Measurements from ENCODE around the gene AGL. TPM values are rescaled to one million over a fixed set of nuclear protein-coding genes. Genes with fewer than 3 reads are reported as not detected.

Gene AGL
- total and polyA plus RNA-seq, 2 of the 8 experiments (the other 6 are each of a cell fraction or from before 2014, with no cell fraction given): 2.7 to 19.2 TPM

DNA sequence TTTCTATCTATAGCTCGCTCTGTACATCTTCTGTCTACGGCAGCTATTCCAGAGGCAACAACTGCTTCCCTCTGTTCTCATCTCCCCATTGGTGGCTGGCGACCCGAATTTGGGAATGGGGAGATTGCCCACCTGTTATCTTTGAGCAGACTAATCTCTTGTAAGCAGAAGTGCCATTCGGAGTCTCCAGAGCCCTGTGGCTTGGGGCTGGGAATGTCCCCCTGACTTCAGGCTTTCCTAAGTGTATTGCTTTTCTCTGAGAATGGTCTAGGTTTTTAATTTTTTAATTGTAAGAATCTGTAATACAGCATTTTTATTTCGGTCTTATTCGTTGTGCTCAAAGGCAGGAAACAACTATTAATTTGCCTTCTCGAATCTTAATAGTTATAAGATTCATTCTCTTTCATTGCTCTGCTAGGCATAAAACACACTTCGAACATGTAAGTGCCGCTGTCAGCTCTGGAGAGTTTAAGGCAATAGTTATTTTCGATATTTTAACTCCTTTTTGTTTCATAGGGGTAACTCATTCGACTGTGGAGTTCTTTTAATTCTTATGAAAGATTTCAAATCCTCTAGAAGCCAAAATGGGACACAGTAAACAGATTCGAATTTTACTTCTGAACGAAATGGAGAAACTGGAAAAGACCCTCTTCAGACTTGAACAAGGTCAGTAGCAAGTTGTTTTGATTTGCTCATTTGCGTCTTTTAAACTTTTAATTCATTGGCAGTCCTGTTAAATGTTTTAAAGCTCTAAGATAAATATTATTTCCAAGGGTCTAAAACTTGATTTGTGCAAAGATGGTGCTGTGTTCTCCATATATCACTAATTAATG is 514 bp downstream of the AGL start:
- H3K27me3 ChIP-seq (replicated peaks in 1 of 4; ENCODE audit: control insufficient read depth in 3 of 4, extremely low read depth in 1 of 4, insufficient read depth in 3 of 4, low read length in 3 of 4): no peaks in the 10 kb centered on the region
- H3K23ac ChIP-seq (ENCODE audit: insufficient read length): no peak overlapping the region
- no peaks in the 10 kb centered on the region for H4K20me1 ChIP-seq (replicated peaks in 1 of 2; ENCODE audit: control insufficient read depth in 1 of 2, insufficient read depth in 2 of 2, low read length in 2 of 2)
- ChIA-PET POLR2A (ENCODE audit: partially characterized antibody) (interaction anchor here (0.8 to 2.4 kb wide), 9 partner anchors 10 to 283 kb away, joined by 3 to 14 read pairs (median 4); partner anchors contain the start of genes SLC35A3 and TRMT13), CTCF (ENCODE audit: partially characterized antibody) (interaction anchor here (0.9 kb wide), 1 partner anchor 18 kb away, joined by 3 read pairs; no protein-coding TSS in a partner anchor)
- H2BK12ac ChIP-seq (ENCODE audit: low read depth, low read length): no peak overlapping the region
- peak overlapping the region; percentile 69 to 81 for H3K4me2 ChIP-seq (ENCODE audit: insufficient read depth in 1 of 2, low read depth in 2 of 2, low read length in 2 of 2)
- peak overlapping the region; percentile 93; the same call in 1 of the 2 replicates for H2AFZ ChIP-seq (ENCODE audit: low read length)
- peaks cover 3 to 6% (median 4%) of the 10 kb centered on the region in 4 experiments; a peak in 6 of 7 replicates for H3K4me1 ChIP-seq (replicated peaks in 1 of 4; ENCODE audit: control insufficient read depth in 3 of 4, insufficient read depth in 4 of 4, low read length in 3 of 4)
- H3K14ac ChIP-seq (ENCODE audit: insufficient read length): no peak overlapping the region
- H3K79me1 ChIP-seq (ENCODE audit: low read depth, low read length): no peaks in the 10 kb centered on the region
- H4K91ac ChIP-seq (replicated peaks; ENCODE audit: insufficient read length, low read length): peak overlapping the region; percentile 61
- peak overlapping the region; percentile 84; the same call in 1 of the 2 replicates for H3K27ac ChIP-seq (ENCODE audit: low read depth, low read length)
- H3K36me3 ChIP-seq (ENCODE audit: control insufficient read depth in 2 of 4, insufficient read depth in 4 of 4, low read length in 3 of 4): peaks cover 0 to 12% (median 0%) of the 10 kb centered on the region in 4 experiments; a peak in 1 of 8 replicates
- peak overlapping the region; percentile 79 for H3K56ac ChIP-seq (replicated peaks; ENCODE audit: insufficient read length, low read depth, low read length)
- no peaks in the 10 kb centered on the region for H3K79me2 ChIP-seq (ENCODE audit: control insufficient read depth in 1 of 2, insufficient read depth in 2 of 2, low read length in 2 of 2)
- H2BK5ac ChIP-seq (ENCODE audit: low read depth, low read length): peak overlapping the region; percentile 54
- DNase-seq (ENCODE audit: low read depth in 1 of 2, low spot score in 2 of 2) (no peak), FAIRE-seq (no peak)
- H3K4me3 ChIP-seq (ENCODE audit: extremely low read depth in 1 of 4, insufficient read depth in 2 of 4, low read depth in 3 of 4, low read length in 4 of 4): peak overlapping the region; percentile 75 to 94 (median 84)
- H2BK120ac ChIP-seq (replicated peaks; ENCODE audit: low read depth, low read length): peak overlapping the region; percentile 87
- peak overlapping the region; percentile 92; the same call in 1 of the 2 replicates for H4K8ac ChIP-seq (ENCODE audit: extremely low read depth, insufficient read depth, low read length)
- H3K4ac ChIP-seq (replicated peaks; ENCODE audit: insufficient read length, low read depth, low read length): no peak overlapping the region
- H2BK20ac ChIP-seq (ENCODE audit: low read length): 0 out of 2 replicates have a peak overlapping the region, but pooled peaks have one; percentile 6
- no peak overlapping the region for H3K18ac ChIP-seq (ENCODE audit: extremely low read depth, low read length)
- H2BK15ac ChIP-seq (ENCODE audit: low read length): no peak overlapping the region
- peak overlapping the region in 3 of 4 experiments; percentile 72 to 81 (median 80); a peak in 6 of 7 replicates for H3K9ac ChIP-seq (replicated peaks in 1 of 4; ENCODE audit: extremely low read depth in 1 of 4, low read depth in 3 of 4, low read length in 3 of 4)
- WGBS, 2 experiments (ENCODE audit: extremely low coverage in 1 of 2, insufficient coverage in 1 of 2, insufficient read length in 1 of 2, insufficient replicate concordance in 2 of 2, low coverage in 1 of 2, low lambda C conversion rate in 2 of 2, missing lambda C conversion rate in 1 of 2): 17% methylated on average over 15 of the region's 15 CpGs; no CpG with 5 or more reads in 1 of the 2 experiments
- H2AK5ac ChIP-seq (ENCODE audit: low read depth, low read length): no peak overlapping the region
- peaks cover 4% of the 10 kb centered on the region; the same call in 1 of the 2 replicates for H3K23me2 ChIP-seq (ENCODE audit: low read depth, low read length)
- H3K9me3 ChIP-seq (ENCODE audit: insufficient read depth in 2 of 2, low read depth in 1 of 2, low read length in 1 of 2): no peaks in the 10 kb centered on the region
- H4K5ac ChIP-seq (ENCODE audit: insufficient read length, low read depth, low read length): peak overlapping the region; percentile 88
- TF ChIP-seq SP2 (IDR thresholded peaks at IDR 0.05; ENCODE audit: low read length) (no peak), BRCA1 (IDR thresholded peaks at IDR 0.05; ENCODE audit: low read depth, low read length) (no peak), SRF (IDR thresholded peaks at IDR 0.05; ENCODE audit: low read depth, low read length) (no peak), SAP30 (IDR thresholded peaks at IDR 0.05; ENCODE audit: insufficient read depth, insufficient replicate concordance, low read length) (peak; percentile 30), GTF2F1 (IDR thresholded peaks at IDR 0.05; ENCODE audit: borderline replicate concordance, low read depth, low read length) (no peak), ASH2L (IDR thresholded peaks at IDR 0.05; ENCODE audit: low read length) (peak; percentile 83), EP300 (IDR thresholded peaks at IDR 0.05; ENCODE audit: borderline replicate concordance in 1 of 2, low read depth in 2 of 2, low read length in 2 of 2) (no peak)
- TF ChIP-seq, protein P1, sequence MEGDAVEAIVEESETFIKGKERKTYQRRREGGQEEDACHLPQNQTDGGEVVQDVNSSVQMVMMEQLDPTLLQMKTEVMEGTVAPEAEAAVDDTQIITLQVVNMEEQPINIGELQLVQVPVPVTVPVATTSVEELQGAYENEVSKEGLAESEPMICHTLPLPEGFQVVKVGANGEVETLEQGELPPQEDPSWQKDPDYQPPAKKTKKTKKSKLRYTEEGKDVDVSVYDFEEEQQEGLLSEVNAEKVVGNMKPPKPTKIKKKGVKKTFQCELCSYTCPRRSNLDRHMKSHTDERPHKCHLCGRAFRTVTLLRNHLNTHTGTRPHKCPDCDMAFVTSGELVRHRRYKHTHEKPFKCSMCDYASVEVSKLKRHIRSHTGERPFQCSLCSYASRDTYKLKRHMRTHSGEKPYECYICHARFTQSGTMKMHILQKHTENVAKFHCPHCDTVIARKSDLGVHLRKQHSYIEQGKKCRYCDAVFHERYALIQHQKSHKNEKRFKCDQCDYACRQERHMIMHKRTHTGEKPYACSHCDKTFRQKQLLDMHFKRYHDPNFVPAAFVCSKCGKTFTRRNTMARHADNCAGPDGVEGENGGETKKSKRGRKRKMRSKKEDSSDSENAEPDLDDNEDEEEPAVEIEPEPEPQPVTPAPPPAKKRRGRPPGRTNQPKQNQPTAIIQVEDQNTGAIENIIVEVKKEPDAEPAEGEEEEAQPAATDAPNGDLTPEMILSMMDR (IDR thresholded peaks at IDR 0.05; ENCODE audit: control extremely low read depth in 1 of 3, insufficient read depth in 1 of 3, low read depth in 1 of 3, low read length in 3 of 3): no peak
